Peyer's patch (tissue), 4 donors: ENCODE results near the gene PATZ1.

Experiments used
- POLR2A ChIP-seq, 2 donors: fragments of 450-650 bp; IDR thresholded peaks; one replicate each; pipeline ENCODE4 v1.5.1; 2017; ENCODE audit warnings: antibody characterized with exemption in 2 of 2, mild to moderate bottlenecking in 2 of 2, moderate library complexity in 2 of 2
- TF ChIP-seq, protein P1 (sequence below), 6 experiments: fragments of 450-650 bp in 4 of 6; fragments of 200-600 bp in 2 of 6; sonication (generic) in 1 of 6; IDR thresholded peaks; one replicate each; pipeline ENCODE4 v1.5.1; 2017 to 2019; ENCODE audit warnings: antibody characterized with exemption in 6 of 6, mild to moderate bottlenecking in 3 of 6, moderate library complexity in 1 of 6

DNA sequence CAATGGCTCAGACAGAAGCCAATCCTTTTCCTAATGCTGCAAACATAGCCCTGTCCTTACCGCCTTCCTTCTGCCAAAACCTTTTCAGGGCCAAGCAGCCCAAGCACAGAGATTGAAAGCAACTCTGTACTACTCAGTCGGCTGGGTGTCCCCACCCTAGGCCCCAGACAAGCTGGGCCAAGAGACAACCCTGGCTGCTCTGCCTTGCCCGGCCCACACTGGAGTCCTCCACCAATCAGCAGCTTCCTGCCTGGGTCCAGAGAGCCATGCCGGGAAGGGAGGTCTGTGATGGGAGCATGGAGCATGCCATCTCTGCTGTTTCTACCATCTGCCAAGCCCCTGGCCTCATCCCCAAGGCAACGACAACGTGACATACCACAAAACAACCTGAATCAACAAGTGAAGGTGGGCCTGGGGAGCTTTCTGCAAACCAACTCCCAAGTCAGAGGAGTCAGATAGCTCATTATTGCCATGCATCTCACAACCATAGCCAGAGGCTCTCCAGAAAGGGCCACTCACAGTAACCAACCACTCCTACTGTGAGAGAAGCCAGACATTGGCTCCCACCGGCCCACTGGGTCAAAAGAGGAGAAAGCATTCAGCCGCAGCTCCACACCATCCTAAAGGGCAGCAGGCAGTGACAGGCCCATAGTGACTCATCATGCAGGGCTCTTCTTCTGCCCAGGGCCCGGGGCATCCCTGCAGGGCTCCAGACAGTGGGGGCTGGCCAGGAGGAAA, 18.2 kb downstream of the PATZ1 start:
- TF ChIP-seq, protein P1, sequence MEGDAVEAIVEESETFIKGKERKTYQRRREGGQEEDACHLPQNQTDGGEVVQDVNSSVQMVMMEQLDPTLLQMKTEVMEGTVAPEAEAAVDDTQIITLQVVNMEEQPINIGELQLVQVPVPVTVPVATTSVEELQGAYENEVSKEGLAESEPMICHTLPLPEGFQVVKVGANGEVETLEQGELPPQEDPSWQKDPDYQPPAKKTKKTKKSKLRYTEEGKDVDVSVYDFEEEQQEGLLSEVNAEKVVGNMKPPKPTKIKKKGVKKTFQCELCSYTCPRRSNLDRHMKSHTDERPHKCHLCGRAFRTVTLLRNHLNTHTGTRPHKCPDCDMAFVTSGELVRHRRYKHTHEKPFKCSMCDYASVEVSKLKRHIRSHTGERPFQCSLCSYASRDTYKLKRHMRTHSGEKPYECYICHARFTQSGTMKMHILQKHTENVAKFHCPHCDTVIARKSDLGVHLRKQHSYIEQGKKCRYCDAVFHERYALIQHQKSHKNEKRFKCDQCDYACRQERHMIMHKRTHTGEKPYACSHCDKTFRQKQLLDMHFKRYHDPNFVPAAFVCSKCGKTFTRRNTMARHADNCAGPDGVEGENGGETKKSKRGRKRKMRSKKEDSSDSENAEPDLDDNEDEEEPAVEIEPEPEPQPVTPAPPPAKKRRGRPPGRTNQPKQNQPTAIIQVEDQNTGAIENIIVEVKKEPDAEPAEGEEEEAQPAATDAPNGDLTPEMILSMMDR (IDR thresholded peaks at IDR 0.05): no peak
- TF ChIP-seq POLR2A (IDR thresholded peaks at IDR 0.05): no peak
